Erythroblast (primary cell): Measurements from ENCODE around the gene IDUA.
A peak's percentile ranks its signal among the peaks of the same experiment; 100 is the strongest.
"Not testable (repeated sequence)": the region's sequence is repeated elsewhere in the genome, so short reads cannot be mapped to it uniquely, and the experiment has no call there.

Experiments
- DNase-seq, 2 experiments: peaks; one replicate each; lab custom pipeline; 2025; lab: John Stamatoyannopoulos, UW
- GATA1 ChIP-seq: IDR thresholded peaks from 2 replicates; pipeline ENCODE4 v1.6.1; 2011; ENCODE audit warnings: low read depth, mild to moderate bottlenecking, control low read depth, low read length, moderate library complexity
- POLR2A ChIP-seq: IDR thresholded peaks from 2 replicates; pipeline ENCODE4 v1.6.1; 2011; ENCODE audit warnings: mild to moderate bottlenecking, low read length

The IDUA gene

DNA sequence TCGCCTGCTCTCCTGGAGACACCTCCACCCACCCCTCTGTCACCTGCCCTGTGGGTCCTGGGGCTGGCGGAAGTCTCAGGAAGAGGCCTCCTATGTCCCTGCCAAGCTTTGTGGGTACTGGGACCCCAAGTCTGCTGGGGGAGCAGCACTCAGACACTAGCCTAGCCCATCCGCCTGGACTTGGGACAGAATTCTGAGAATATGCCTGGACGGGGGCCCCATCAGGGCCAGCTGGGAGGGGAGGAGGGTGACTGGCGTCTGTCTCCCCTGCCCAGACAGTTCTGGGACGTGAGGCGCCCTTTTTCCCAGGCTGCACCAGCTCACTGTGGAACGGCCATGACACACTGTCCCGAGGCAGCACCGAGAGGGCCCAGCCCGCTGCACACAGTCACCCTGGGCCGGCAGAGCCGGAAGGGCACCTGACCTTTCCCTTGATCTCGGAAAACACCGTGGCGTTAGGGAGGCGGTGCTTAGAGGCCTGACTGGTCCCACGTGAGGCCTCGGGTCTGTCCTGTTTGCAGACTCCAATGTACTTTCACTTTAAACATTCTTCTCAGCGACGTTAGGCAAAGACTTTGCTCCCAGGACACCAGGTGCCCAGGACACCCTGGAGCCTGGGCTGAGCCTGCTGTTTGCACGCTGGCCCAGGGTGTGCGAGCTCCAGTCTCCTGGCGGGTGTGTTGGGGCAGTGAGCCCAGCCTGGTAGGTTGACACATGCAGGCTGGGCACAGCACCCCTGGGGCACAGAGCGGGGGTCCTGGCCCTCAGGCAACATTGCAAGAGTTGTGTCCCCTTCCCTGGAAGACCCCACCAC, 5.7 kb downstream of the IDUA start:
- TF ChIP-seq GATA1: no peak
- no peak for TF ChIP-seq POLR2A
- DNase-seq: no peak

DNA sequence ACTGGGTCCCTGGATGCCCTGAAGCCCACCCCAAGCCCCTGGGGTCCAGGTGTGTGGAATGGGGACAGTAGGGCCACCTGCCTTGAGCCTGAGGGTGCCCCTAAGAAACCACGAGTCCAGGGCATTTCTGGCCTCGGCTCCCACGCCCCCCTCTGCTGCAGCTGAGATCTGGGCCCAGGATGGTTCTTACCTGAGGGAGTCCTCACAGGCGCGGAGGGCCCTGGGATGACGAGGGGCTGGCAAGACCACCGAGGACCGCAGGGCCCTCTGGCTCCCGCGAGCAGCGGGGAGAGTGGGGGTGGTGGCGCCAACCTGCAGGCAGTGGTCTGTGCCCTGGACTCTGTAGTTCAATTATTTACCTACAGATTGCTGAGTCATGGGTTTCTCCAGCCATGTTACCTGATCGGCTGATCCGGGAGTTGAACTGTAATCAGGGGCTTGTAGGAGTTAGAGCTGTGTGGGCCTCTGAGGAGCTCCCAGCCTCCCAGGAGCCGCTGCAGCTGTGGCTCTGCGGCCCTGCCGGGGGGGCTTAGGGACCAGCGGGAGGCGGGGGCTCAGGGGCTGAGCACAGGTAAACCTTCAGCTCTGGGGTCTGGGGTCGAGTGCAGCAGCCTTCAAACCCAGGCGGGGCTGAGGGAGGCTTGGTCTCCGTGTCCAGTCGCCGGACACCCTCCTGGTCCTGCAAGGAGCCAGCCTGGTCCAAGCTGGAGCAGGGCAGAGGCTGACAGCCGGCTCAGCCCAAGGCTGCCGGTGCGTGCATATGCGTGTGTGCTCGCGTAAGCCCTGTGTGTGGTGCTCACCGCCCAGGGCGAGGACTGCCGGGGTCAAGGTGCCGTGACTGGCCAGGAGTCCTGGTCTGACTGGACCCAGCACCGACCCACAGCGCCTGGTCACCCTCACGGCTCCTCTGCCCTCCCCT, 6.5 kb downstream of the IDUA start, which contains the start of gene SLC26A1:
TSS of gene SLC26A1 (minus strand) at position 294 of the 919 bp plus-strand sequence. CDS start 1,701 bp downstream, outside the sequence.
- TF ChIP-seq POLR2A: no peak
- no peak for TF ChIP-seq GATA1
- no peak for DNase-seq

GRCh38 chr4:995311-996026, 8.6 kb downstream of the IDUA start:
- DNase-seq: no peak
- TF ChIP-seq POLR2A: no peak
- no peak for TF ChIP-seq GATA1

- no peak for TF ChIP-seq GATA1
- peak; percentile 75 for TF ChIP-seq POLR2A
- DNase-seq: peak; percentile 88 to 92
Observed at GRCh38 chr4:996030-996996, 9.5 kb downstream of the IDUA start.

DNA sequence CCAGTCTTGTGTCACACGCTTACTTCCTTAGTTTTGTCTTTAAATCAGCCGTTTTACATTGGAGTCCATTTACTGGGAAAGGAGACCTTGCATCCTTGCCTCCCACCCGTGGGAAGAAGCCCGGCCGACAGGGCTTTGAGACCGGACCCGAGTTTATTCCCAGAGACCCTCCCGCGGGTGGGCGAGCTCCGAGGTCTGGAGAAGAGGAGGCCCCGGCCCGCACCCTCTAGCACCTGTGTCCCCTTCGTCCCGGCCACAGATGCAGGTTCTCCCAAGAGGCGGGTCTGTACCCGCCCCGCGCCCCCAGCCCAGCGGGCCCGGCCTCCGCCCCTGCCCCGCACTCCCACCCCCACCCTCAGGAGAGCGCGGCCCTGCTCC, 10.1 kb downstream of the IDUA start:
- peak in 1 of 2 experiments; percentile 48 for DNase-seq
- no peak for TF ChIP-seq POLR2A

- DNase-seq: peak; percentile 80 to 81
Observed at GRCh38 chr4:997375-998071, 10.7 kb downstream of the IDUA start.

GRCh38 chr4:998096-998691, 11.3 kb downstream of the IDUA start:
- TF ChIP-seq GATA1 (no peak), POLR2A (no peak)
- DNase-seq: peak; percentile 27 to 35

More at GRCh38 chr4:997375-998071, 10.7 kb downstream of the IDUA start:
- TF ChIP-seq POLR2A: no peak
- TF ChIP-seq GATA1: no peak

DNA sequence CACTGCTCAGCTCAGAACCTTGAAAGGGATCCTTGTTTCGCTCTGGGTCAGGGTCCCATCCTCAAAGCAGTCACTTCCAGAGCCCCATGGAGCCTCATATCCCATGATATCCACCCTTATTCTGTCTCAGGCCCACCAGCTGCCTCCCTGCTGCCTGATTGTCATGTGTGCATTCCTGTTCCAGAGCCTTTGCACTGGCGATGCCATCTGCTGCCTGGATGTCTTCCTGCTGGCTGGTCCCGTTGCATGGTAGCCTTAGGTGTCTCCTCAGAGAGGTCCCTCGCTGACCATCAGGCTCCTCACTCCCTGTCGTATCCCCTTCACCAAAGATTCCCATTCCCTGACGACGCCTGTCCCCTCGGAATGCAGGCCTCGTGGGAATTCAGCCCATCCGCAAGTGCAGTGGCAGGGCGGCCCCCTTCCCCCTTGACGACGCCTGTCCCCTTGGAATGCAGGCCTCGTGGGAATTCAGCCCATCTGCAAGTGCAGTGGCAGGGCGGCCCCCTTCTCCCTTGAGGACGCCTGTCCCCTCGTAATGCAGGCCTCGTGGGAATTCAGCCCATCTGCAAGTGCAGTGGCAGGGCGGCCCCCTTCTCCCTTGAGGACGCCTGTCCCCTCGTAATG, 12.5 kb downstream of the IDUA start:
- not testable (repeated sequence) for DNase-seq

DNA sequence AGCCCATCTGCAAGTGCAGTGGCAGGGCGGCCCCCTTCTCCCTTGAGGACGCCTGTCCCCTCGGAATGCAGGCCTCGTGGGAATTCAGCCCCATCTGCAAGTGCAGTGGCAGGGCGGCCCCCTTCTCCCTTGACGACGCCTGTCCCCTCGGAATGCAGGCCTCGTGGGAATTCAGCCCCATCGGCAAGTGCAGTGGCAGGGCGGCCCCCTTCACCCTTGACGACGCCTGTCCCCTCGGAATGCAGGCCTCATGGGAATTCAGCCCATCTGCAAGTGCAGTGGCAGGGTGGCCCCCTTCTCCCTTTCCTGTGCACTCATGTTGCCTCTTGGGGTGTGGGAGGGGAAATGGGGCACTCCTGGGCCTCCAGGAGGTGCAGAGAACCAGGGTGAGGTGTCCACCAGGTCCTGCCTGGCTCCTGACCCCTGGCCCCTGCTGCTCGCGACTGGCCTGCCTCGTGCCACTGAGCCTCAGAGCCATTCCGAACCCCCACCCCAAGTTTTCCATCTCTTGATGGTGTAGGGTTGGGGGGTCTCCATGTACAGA, 13.1 kb downstream of the IDUA start:
- DNase-seq: no peak
- no peak for TF ChIP-seq GATA1

- TF ChIP-seq POLR2A (no peak), GATA1 (no peak)
- DNase-seq: no peak
Observed at GRCh38 chr4:1000686-1001260, 13.9 kb downstream of the IDUA start.

DNA sequence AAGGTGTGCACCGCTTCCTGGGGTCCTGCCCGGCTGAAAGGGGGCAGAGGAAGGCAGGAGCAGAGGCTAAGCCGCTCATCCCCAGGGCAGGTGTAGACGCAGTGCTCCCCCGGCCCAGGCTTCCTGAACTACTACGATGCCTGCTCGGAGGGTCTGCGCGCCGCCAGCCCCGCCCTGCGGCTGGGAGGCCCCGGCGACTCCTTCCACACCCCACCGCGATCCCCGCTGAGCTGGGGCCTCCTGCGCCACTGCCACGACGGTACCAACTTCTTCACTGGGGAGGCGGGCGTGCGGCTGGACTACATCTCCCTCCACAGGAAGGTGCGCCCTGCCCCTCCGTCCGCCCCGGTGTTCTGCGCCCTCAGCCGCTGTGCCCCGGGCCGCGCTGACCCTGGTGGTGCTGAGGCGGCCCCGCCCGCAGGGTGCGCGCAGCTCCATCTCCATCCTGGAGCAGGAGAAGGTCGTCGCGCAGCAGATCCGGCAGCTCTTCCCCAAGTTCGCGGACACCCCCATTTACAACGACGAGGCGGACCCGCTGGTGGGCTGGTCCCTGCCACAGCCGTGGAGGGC, 14.8 kb downstream of the IDUA start:
- TF ChIP-seq POLR2A (peak; percentile 30), GATA1 (no peak)
- peak in 1 of 2 experiments; percentile 23 for DNase-seq
